K562 (cell line): ENCODE measurements around the gene DOCK8. TPM values are rescaled to one million over a fixed set of nuclear protein-coding genes. Genes with fewer than 3 reads are reported as not detected.

Experiments used
- ATAC-seq: fragments of 200-7000 bp; cut with Tn5 transposase; 3 replicates; pipeline ENCODE4 v1.9.1; 2020; ENCODE audit warnings: moderate library complexity
- BruUV-seq: library from RNA; stranded (reverse); fragments of 400-500 nt; replicated peaks from 2 replicates; lab custom pipeline; 2021; lab: Mats Ljungman, UMichigan
- CTCF ChIA-PET: fragments of 300-600 bp; formaldehyde crosslinking; extraction: SDS; loops from one replicate; lab custom pipeline; 2021; ENCODE audit warnings: low intra/inter-chr PET ratio; lab: Yijun Ruan, JAX
- POLR2A ChIA-PET: fragments of 300-600, 350-650 bp; sonication (Branson Sonifier 250); formaldehyde crosslinking; extraction: SDS; loops from one replicate; lab custom pipeline; 2021; ENCODE audit warnings: antibody characterized with exemption, inconsistent platforms; lab: Yijun Ruan, JAX
- DNase-seq, 4 experiments: peaks; one replicate each; pipeline versions ENCODE4 v3.0.0 to v3.0.0-alpha.2; 2011 to 2018; ENCODE audit warnings: low spot score in 3 of 4, mixed read lengths in 3 of 4; ENCODE audit errors: extremely low read depth in 1 of 4
- FAIRE-seq: peaks from 2 replicates; lab custom pipeline; 2011; peaks lifted over from hg19 to GRCh38; lab: Jason Lieb, UNC
- H2AFZ ChIP-seq: 2 replicates; pipeline ENCODE4 v1.6.0; 2011; ENCODE audit warnings: low read depth, low read length, control low read depth, inconsistent platforms
- H3K27ac ChIP-seq: fragments of 200-600 bp; 3 replicates; pipeline ENCODE4 v1.8.0; 2011; ENCODE audit warnings: low read depth, mild to moderate bottlenecking, control low read depth, inconsistent platforms, low read length, moderate library complexity, mixed read lengths; ENCODE audit errors: extremely low read depth
- H3K27me3 ChIP-seq, 2 experiments: fragments of 300-600 bp in 1 of 2; 2 replicates in 1 of 2; 3 replicates in 1 of 2; pipeline versions ENCODE4 v1.6.0 to v1.8.0; 2011; ENCODE audit warnings: inconsistent platforms in 2 of 2, low read length in 2 of 2, mild to moderate bottlenecking in 1 of 2, mixed read lengths in 1 of 2, moderate library complexity in 1 of 2; ENCODE audit not compliant: control insufficient read depth in 2 of 2, insufficient read depth in 2 of 2
- H3K36me3 ChIP-seq: fragments of 300-600 bp; 3 replicates; pipeline ENCODE4 v1.8.0; 2011; ENCODE audit warnings: mild to moderate bottlenecking, low read length, inconsistent platforms; ENCODE audit not compliant: control insufficient read depth, insufficient read depth
- H3K4me1 ChIP-seq, 2 experiments: fragments of 200-600 bp in 1 of 2; replicated peaks in 1 of 2; 2 replicates in 1 of 2; 3 replicates in 1 of 2; pipeline versions ENCODE4 v1.5.1 to v1.8.0; 2011; ENCODE audit warnings: inconsistent platforms in 2 of 2, low read length in 2 of 2, mild to moderate bottlenecking in 1 of 2, mixed read lengths in 1 of 2, moderate library complexity in 1 of 2; ENCODE audit not compliant: control insufficient read depth in 2 of 2, insufficient read depth in 2 of 2
- H3K4me2 ChIP-seq: 2 replicates; pipeline ENCODE4 v1.6.1; 2011; ENCODE audit warnings: low read length, control low read depth, inconsistent platforms, mixed read lengths; ENCODE audit not compliant: insufficient read depth
- H3K4me3 ChIP-seq: fragments of 200-600 bp; sonication (generic), shearing (Covaris generic); 2 replicates; pipeline ENCODE4 v1.5.1; 2016; ENCODE audit warnings: control low read depth, inconsistent platforms
- H3K79me2 ChIP-seq: fragments of 200-600 bp; 3 replicates; pipeline ENCODE4 v1.8.0; 2011; ENCODE audit warnings: low read length, inconsistent platforms; ENCODE audit not compliant: control insufficient read depth, insufficient read depth
- H3K9ac ChIP-seq, 2 experiments: 2 replicates each; pipeline versions ENCODE4 v1.6.0 to v1.6.1; 2011; ENCODE audit warnings: low read depth in 2 of 2, low read length in 2 of 2, control low read depth in 1 of 2, inconsistent platforms in 1 of 2, mild to moderate bottlenecking in 1 of 2, mixed read lengths in 1 of 2; ENCODE audit not compliant: insufficient read depth in 1 of 2
- H3K9me1 ChIP-seq: one replicate; pipeline ENCODE4 v1.6.0; 2011; ENCODE audit warnings: inconsistent platforms, mild to moderate bottlenecking, low read length, moderate library complexity; ENCODE audit not compliant: control insufficient read depth, insufficient read depth
- H3K9me3 ChIP-seq: replicated peaks from 2 replicates; pipeline ENCODE4 v1.5.1; 2011; ENCODE audit warnings: low read depth, low read length, inconsistent platforms; ENCODE audit not compliant: control insufficient read depth, insufficient read depth
- H4K20me1 ChIP-seq: replicated peaks from 2 replicates; pipeline ENCODE4 v1.6.1; 2011; ENCODE audit warnings: low read length, inconsistent platforms, mixed read lengths; ENCODE audit not compliant: control insufficient read depth, insufficient read depth
- MAFF ChIP-seq: IDR thresholded peaks from 2 replicates; pipeline ENCODE4 v1.6.1; 2012; ENCODE audit warnings: low read length, improper control_type of control experiment
- PHF20 ChIP-seq: fragments of 450-650 bp; IDR thresholded peaks from 2 replicates; pipeline ENCODE4 v1.6.1; 2018; ENCODE audit not compliant: partially characterized antibody
- SPI1 ChIP-seq: IDR thresholded peaks from 2 replicates; pipeline ENCODE4 v1.6.1; 2011; ENCODE audit warnings: low read depth, low read length, control low read depth, borderline replicate concordance
- ZKSCAN1 ChIP-seq: fragments of 150-350 bp; IDR thresholded peaks from 2 replicates; pipeline ENCODE4 v1.6.1; 2016; ENCODE audit warnings: low read depth, low read length
- ZNF316 ChIP-seq: fragments of 450-650 bp; IDR thresholded peaks from 2 replicates; pipeline ENCODE4 v1.6.1; 2016
- ZNF76 ChIP-seq: fragments of 250-450 bp; sonication (Bioruptor Pico); IDR thresholded peaks from 2 replicates; pipeline ENCODE4 v1.4.0; 2020; ENCODE audit warnings: mild to moderate bottlenecking, moderate library complexity, borderline replicate concordance
- WGBS: fragments of 100-300 bp; shearing (Covaris generic); methylation state at CpG from one replicate; pipeline ENCODE4 v1.1.6; 2016; ENCODE audit warnings: low coverage, mixed read lengths; ENCODE audit not compliant: insufficient coverage; ENCODE audit errors: missing lambda C conversion rate; 5-methylcytosine and 5-hydroxymethylcytosine counted together
- in situ Hi-C: fragments of 300-500 bp; cut with MboI; formaldehyde crosslinking; loops from 4 replicates; pipeline ENCODE4 v1.15.0; 2018; ENCODE audit warnings: inconsistent platforms, mixed read lengths
- intact Hi-C: fragments of 100-400 bp; cut with micrococcal nuclease; formaldehyde crosslinking; loops from 2 replicates; pipeline ENCODE4 v1.14.2; 2022
- polyA plus RNA-seq, 8 experiments: library from polyadenylated mRNA; depleted of rRNA in 4 of 8; stranded (reverse) in 5 of 8; unstranded in 3 of 8; fragments of >200 nt; fragmentation: Nextera tagmentation in 2 of 8; fragmentation: Illumina TruSeq in 1 of 8; extraction: Ambion mirVana in 2 of 8; extraction: Trizol in 1 of 8; gene quantifications; 2 replicates each; pipeline versions ENCODE4 v1.2.1 to v1.2.3, GENCODE V29; 2011 to 2014; ENCODE audit warnings: inconsistent platforms in 1 of 8, missing spikeins in 1 of 8
- total RNA-seq, 7 experiments: library from RNA; depleted of rRNA in 6 of 7; stranded (reverse); fragments of >200 nt in 6 of 7; fragmentation: Illumina TruSeq in 2 of 7; extraction: Trizol in 2 of 7; gene quantifications; 2 replicates each; pipeline versions ENCODE4 v1.2.1 to v1.2.3, GENCODE V29; 2011 to 2021; ENCODE audit warnings: low replicate concordance in 1 of 7

DOCK8 gene
- total and polyA plus RNA-seq, 9 of the 15 experiments (the other 6 are each of a cell fraction or from before 2014, with no cell fraction given), result 14.4 to 53.8 (median 25.1) TPM

- no peak for FAIRE-seq
- ATAC-seq, result peak; percentile 32; the same call in 2 of the 3 replicates
- no peak overlapping the region for H3K4me3 ChIP-seq
- peaks cover 7 to 28% of the 10 kb centered on the region in 2 experiments for H3K4me1 ChIP-seq
- no peaks in the 10 kb centered on the region for H3K27me3 ChIP-seq
- H3K79me2 ChIP-seq, result peaks cover 12% of the 10 kb centered on the region
- H3K27ac ChIP-seq, result peak overlapping the region; percentile 19; the same call in 1 of the 3 replicates
- no peak for TF ChIP-seq PHF20
- peak; percentile 12; the same call in 1 of the 2 replicates for TF ChIP-seq ZNF316
- no peak for TF ChIP-seq MAFF
- no peak for TF ChIP-seq ZKSCAN1
- no peak for TF ChIP-seq ZNF76
- TF ChIP-seq SPI1, result peak; percentile 15; the same call in 1 of the 2 replicates
- 62% methylated on average over 3 of the region's 3 CpGs for WGBS
- no peaks in the 10 kb centered on the region for H4K20me1 ChIP-seq
- POLR2A ChIA-PET, result interaction anchor here (0.6 kb wide), 1 partner anchor 480 kb away, joined by 3 read pairs; no protein-coding TSS in a partner anchor
- DNase-seq, result no peak
- no peak overlapping the region for H2AFZ ChIP-seq
- CTCF ChIA-PET, result no interaction called here
- no peaks in the 10 kb centered on the region for H3K9me3 ChIP-seq
- no TSS peak for BruUV-seq
- no peaks in the 10 kb centered on the region for H3K9me1 ChIP-seq
- no peak overlapping the region for H3K9ac ChIP-seq
- H3K4me2 ChIP-seq, result no peak overlapping the region
- no peaks in the 10 kb centered on the region for H3K36me3 ChIP-seq
- intact Hi-C loops, result no loop called here
- in situ Hi-C loops, result no loop called here
Observed at GRCh38 chr9:227860-228259, 13.2 kb downstream of the DOCK8 start.
